Kidney tubule cell (primary cell): ENCODE data around the gene RAPGEF6.
"Not testable (repeated sequence)": the region's sequence is repeated elsewhere in the genome, so short reads cannot be mapped to it uniquely, and the experiment has no call there.

Experiments
- DNase-seq: peaks from one replicate; pipeline ENCODE4 v3.0.0-alpha.2; 2018; ENCODE audit warnings: low spot score

Gene RAPGEF6, protein sequence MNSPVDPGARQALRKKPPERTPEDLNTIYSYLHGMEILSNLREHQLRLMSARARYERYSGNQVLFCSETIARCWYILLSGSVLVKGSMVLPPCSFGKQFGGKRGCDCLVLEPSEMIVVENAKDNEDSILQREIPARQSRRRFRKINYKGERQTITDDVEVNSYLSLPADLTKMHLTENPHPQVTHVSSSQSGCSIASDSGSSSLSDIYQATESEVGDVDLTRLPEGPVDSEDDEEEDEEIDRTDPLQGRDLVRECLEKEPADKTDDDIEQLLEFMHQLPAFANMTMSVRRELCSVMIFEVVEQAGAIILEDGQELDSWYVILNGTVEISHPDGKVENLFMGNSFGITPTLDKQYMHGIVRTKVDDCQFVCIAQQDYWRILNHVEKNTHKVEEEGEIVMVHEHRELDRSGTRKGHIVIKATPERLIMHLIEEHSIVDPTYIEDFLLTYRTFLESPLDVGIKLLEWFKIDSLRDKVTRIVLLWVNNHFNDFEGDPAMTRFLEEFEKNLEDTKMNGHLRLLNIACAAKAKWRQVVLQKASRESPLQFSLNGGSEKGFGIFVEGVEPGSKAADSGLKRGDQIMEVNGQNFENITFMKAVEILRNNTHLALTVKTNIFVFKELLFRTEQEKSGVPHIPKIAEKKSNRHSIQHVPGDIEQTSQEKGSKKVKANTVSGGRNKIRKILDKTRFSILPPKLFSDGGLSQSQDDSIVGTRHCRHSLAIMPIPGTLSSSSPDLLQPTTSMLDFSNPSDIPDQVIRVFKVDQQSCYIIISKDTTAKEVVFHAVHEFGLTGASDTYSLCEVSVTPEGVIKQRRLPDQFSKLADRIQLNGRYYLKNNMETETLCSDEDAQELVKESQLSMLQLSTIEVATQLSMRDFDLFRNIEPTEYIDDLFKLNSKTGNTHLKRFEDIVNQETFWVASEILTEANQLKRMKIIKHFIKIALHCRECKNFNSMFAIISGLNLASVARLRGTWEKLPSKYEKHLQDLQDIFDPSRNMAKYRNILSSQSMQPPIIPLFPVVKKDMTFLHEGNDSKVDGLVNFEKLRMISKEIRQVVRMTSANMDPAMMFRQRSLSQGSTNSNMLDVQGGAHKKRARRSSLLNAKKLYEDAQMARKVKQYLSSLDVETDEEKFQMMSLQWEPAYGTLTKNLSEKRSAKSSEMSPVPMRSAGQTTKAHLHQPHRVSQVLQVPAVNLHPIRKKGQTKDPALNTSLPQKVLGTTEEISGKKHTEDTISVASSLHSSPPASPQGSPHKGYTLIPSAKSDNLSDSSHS (N-terminal part only)

DNA sequence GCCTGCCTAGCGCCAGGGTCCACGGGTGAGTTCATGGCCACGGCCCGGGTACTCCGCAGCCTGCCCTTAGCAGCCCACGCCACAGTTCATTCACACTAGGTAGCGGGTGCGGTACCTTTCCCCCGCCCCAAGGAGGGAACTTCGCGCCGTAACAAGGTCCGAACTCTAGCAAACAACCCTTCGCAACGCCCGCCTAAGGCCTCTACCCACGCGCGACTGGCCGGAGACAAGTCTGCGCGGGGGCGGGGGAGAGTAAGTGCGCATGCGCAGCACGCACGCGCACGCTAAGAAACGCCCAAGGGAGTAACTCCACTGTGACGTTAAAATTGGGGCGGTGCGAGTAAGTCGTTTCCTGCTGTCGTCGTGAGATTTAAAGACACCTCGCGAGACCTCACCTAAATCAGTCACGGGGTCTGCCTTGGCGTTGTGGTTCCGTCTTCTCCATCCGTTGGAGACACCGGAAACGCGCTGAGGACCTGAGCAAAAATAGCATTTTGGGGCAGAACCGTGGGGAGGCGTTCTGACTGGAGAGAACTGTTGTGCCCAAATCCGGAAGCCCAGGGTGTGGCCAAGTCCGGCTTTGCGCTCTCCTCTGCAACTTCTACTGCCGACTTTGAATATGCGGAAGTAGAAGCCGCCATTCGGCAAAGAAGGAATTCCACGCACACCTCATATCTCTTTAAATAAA, at the start of gene RAPGEF6:
RAPGEF6 (minus strand) TSS at position 234 of the 688 bp plus-strand sequence; CDS start at position 35, 199 bp downstream.
- DNase-seq, result peak; percentile 100

DNA sequence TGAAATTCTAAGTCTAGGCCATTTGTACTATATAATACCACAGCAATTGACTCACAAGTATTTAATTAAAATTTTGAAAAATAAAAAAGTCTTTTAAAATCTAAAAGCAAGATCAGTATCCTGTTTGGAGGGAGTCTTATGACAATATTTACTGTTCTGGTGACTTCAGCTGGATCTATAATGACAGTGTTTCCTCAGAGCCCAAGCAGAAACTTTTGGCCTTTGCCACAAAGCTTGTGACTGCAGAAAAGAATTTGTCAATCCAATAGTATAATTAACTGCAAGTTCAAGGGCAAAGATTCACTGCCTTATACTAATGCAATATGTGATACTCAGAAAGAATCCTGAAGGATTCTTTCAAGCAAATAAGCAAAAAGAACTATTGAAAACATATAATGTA, 49.6 kb upstream of the RAPGEF6 start:
- DNase-seq, result no peak

DNA sequence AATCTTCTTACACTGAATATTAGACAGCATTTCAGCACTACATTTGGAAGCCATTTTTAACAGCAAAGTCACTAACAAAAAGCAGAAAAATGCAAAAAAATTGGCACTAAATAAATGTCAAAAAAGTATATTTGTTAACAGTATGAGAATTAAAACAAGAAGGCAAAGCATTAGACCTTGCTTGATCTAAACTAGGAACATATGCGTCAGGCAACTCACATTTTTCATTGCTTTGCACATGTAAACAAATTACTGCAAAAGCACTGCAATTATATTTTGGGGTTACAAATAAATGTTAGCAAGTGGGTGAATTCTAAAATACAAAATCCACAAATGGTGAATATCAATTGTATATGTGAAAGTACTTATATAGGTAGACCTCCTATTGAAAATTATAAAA, 49.0 kb upstream of the RAPGEF6 start:
- no peak for DNase-seq

DNA sequence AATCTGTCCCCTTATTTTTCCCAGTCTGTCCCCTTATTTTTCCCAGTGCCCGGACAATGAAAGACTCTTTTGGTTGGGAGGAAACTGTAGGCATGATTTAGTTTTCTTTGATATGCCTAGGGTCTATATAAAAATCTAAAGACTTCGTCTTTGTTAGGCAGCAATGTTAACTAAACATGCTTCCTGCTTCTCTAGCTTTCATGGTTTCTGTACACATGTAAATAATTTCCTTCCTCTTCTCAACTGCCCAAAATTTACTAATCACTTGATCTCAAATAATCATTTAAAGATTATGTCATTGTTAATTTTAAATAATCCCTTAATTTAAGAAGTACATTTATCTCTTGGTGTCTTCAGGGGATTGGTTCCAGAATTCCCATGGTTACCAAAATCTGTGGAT, 47.8 kb upstream of the RAPGEF6 start:
- DNase-seq, result no peak

DNA sequence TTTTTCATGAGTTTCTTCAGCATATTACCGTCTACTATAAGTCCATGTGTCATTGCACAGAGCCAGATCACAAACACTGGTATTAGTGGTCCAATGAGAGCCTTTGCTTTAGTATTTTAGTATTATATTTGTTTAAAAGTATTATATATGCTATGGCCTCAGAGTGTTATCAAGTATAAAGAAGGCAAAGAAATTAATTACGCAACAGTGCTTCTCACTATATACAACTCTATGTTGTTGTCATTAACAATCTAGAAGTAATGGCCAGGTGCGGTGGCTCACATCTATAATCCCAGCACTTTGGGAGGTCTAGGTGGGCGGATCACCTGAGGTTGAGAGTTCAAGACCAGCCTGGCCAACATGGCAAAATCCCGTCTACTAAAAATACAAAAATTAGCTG, 47.1 kb upstream of the RAPGEF6 start:
- no peak for DNase-seq

DNA sequence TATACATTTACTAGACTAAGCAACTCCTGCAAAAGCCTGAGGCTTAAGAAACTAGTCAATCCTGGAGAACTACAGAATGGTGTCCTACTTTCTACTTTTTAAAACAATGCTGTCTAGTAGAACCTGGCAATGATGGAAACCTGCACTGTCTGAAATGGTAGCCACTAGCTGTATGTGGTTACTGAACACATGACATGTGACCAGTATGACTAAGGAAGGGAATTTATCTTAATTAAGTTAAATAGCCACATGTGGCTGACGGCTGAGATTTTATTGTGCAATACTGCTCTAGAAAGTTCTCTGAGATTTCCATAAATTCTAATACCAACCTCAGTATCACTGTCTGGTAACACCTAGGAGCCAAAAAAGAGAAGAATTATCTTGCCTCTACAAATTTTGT, 44.9 kb upstream of the RAPGEF6 start:
- peak; percentile 35 for DNase-seq

DNA sequence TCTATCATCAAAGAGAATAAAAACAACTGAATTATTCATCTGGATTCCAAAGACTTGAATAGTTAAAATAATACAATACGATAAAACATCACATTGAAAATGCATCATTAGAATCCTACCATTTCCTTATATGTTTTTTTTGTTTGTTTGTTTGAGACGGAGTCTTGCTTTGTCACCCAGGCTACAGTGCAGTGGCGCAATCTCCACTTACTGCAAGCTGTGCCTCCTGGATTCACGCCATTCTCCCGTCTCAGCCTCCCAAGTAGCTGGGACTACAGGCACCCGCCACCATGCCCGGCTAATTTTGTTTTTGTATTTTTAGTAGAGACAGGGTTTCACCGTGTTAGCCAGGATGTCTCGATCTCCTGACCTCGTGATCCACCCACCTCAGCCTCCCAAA, 43.2 kb upstream of the RAPGEF6 start:
- not testable (repeated sequence) for DNase-seq

DNA sequence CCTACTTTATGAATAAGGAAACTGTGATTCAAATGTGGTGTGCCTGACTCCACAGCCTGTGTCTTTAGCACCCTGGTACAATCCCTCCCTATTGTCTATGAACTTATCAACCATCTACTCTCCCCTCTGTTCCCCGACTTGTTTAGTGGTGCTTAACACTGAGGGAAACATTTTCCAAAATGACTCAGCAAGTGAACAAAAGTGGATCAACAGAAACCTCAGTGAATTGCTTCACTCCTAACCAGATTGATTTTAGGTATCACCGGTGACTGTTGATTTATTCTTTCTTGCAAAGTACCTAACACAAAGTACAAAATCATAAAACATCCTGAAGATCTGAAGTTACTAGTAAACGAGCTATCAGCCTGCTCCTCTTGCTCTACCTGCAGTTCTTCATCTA, 42.1 kb upstream of the RAPGEF6 start:
- DNase-seq, result no peak

DNA sequence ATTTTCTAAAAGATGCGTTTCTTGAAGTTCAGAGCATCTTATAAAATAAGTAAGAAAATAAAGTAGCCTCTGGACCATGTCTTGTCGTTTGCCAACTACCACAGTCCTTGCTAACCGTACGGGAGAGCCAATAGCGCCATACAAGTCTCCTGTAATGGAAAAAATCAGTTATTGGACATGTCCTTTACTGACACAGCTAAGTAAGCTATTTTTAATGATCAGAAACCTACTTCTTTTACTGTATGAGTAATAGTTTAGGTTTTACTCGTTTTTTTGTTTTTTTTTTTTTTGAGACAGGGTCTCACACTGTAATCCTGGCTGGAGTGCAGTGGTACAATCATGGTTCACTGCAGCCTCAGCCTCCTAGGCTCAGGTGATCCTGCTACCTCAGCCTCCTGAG, 37.7 kb upstream of the RAPGEF6 start:
- no peak for DNase-seq

DNA sequence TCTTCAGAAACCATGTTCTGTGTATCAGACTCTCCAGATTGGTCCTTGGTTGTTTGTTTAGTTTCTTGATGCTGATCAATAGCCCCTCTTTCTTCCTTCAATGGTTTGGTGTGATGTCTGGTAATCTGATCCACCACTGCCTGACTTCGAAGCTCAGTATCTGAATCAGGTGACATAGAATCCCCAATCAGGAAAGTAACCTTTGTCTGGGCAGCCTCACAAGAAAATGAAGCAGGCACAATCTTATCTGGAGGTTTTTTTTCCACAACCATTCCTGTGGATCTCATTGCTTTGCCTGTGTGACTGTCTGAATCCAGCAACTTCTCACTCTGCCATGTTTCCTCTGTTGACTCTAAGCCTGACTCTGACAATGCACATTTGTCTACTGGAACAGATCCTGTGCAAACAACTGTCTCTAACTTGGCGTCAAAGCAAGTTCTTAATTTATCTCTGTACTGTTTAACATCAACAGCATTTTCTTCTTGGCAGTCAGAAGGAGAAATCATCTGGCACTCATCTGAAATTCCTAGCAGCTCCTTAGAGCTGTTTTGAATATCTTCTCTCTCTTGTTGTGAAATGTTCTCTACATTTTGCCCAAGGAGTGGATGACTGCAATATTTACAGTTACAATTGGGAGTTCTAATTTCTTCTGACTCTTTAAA, 37.1 kb upstream of the RAPGEF6 start:
- DNase-seq, result no peak

DNA sequence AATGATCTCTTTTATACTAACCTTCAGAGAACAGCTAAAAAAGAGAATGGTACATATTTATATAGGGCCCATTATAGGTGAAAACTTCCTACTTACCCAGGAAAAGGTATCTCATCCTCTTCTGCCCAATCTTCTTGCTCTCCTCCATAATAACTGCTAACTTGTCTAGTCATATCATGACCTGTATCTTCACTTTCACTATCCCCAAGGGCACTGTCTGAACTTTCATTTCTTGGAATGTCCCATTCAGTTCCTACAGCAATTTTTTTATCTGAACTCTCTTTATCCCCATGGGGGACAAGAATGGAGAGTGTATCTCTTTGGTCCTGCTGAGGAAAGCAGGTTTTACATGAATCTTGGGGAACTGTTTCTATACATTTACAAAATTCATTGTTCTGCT, 36.4 kb upstream of the RAPGEF6 start:
- no peak for DNase-seq

DNA sequence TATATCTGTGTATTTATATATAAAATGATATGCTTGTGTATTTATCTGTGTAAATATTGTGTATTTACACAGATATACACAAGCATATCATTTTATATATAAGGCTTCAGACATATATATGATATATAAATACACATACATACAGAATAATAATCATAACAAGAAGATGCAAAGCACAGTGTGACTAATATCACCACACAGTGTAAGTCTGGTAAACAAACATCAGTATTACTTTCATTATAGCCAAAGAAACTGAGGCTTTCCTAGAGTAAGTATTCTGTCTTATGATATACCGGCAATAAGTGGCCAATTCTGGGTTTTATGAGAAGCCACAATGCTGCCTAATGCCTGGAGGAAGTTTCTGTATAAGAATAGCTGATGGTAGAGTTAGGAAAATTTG, 29.9 kb upstream of the RAPGEF6 start:
- no peak for DNase-seq

DNA sequence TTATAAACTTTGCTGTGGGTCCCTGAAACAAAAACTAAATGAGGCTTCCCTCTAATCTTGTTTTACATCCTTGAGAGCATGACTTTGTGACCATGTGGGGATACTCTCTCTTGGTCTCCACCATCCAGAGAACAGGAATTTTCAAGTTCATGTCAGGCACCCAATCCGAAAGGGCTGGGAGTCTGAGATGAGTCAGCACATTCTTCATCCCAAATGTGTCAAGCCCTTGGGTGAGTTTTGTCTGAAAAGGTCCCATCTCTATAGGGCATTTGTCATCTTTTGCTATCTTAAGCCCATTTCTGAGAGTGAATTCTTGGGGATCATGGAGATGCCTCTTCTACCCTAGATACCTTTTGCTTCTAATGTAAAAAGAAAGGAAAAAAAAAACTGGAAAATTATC, 26.9 kb upstream of the RAPGEF6 start:
- DNase-seq, result no peak

DNA sequence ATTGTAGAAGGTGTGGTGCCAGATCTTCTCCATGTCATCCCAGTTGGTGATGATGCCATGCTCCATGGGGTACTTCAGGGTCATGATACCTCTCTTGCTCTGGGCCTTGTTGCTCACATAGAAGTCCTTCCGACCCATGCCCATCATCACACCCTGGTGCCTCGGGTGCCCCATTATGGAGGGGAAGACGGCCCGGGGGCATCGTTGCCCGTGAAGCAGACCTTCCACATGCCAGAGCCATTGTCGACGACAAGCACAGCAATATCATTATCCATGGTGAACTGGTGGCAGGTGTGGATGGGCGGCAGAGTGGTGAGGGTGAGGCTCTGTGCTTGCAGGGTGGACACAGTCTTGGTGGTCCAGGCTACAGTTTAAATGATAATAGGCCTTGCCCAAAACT, 24.8 kb upstream of the RAPGEF6 start:
- DNase-seq, result no peak

DNA sequence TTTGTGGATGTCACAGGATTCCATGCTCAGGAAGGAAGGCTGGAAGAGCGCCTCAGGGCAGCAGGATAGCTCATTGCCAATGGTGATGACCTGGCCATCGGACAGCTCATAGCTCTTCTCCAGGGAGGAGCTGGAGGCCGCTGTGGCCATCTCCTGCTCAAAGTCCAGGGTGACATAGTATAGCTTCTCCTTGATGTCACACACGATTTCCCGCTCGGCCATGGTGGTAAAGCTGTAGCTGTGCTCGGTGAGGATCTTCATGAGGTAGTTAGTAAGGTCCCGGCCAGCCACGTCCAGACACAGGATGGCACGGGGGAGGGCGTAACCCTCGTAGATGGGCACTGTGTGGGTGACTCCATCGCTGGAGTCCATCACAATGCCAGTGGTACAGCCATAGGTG, 24.3 kb upstream of the RAPGEF6 start:
- DNase-seq, result no peak

DNA sequence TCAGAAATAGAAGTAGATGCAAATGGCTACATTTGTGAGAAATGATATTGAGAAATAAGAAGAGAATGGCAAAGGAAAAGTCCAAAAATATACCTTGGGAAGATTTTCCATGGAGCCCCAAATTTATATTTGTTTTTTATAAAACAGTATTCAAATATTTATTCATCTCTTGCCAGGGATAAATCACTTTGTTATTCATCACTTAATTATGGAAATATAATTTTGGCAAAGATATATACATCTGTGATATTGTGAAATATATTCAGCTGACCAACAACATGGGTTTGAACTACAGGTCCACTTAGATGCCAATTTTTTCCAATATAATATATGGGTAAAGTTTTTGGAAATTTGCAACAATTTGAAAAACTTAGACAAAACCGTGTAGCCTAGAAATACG, 19.7 kb upstream of the RAPGEF6 start:
- no peak for DNase-seq

DNA sequence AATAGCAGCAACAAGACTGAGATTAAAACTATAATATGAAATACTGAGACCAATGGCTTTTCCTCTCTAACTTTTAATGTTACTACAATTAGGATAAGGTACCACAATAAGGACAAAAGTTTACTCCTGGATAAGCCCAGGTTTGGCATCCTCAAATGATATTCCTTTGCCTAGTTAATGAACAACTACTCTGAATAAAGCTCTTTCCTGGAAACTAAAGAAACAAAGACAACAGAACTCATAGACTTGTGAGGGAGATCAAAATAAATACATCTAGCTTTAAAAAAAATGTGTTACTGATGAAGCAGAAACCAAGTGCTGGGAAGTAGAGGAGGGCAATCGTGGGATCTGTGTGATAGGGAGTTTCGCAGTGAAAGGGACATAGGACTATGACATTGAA, 19.3 kb upstream of the RAPGEF6 start:
- DNase-seq, result peak; percentile 26

DNA sequence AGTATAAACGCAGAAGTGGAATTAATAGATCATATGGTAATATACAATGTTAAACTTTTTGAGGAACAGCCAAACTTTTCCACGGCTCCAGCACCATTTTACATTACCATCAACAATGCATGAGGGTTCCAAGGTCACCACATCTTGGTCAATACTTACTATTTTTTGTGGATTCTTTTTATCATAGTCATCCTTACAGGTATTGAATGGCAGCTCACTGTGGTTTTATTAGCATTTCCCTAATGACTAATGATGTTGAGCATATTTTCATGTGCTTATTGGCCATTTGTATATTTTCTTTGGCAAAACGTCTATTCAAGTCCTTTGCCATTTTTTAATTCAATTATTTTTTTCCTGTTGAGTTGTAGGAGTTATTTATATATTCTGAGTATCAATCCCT, 14.1 kb upstream of the RAPGEF6 start:
- peak; percentile 37 for DNase-seq

DNA sequence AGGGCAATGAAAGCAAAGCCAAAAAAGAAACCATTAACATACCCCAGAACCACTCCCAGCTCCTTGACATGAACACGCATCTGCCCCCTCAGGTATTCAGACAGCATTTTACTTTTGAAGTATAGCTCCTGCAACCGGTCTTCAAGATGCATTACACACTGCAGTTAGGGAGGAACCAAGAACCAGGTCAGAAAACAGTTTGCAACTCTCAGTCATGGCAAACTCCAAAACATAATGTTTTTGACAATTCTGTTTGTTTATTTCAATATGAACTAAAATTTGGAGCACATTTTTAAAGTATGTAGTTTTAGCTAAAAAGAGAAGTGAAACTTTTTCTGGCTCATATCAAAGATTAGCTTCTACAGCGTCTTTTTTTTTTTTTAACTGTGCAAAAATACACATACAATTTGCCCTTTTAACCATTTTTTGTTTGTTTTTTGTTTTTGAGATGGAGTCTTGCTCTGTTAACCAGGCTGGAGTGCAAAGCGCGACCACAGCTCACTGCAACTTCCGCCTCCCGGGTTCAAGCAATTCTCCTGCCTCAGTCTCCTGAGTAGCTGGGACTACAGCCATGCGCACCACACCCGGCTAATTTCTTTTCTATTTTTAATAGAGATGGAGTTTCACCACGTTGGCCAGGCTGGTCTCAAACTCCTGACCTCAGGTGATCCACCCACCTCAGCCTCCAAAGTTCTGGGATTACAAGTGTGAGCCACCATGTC, 12.2 kb upstream of the RAPGEF6 start:
- DNase-seq, result no peak

DNA sequence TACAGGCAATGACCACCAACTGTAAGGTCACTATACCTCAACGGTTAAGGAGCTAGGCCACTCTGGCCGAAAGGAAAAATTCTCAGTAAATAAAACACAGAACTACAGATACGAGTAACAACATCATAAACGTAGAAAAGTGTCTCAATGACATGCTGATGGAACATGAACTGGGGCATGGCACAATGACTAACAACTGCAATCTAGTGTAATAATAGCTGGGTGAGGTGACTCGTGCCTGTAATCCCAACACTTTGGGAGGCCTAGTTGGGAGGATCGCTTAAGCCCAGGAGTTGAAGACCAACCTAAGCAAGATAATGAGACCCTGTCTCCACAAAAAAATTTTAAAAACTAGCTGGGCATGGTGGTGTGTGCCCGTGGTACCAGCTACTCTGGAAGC, 9.8 kb upstream of the RAPGEF6 start:
- DNase-seq, result peak; percentile 12

DNA sequence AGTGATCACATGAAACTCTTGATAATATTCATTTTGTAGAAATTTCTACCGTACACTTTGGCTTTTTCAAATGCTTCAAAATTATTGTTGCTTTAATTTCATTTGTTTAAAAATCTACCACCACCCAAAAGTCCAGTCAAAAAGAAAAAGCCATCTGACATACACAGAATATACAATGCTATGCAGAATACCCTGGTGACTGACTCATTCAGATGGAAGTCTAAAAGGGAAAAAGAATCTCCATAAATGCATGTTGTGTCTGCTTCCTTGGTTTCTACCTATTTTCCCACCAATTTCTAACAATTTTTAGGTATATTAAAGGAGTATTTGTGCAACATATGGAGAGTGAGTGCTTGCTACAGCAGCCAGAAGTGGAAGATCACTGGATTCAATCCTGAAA, 9.3 kb upstream of the RAPGEF6 start:
- DNase-seq, result no peak
